H9 (cell line): ENCODE results near the gene NPC1L1. TPM values are rescaled to one million over a fixed set of nuclear protein-coding genes. Genes with fewer than 3 reads are reported as not detected.

Experiments
- DNase-seq: peaks from one replicate; pipeline ENCODE4 v3.0.0-alpha.2; 2017
- H2AFZ ChIP-seq: one replicate; pipeline ENCODE4 v1.6.1; 2013; ENCODE audit warnings: mild to moderate bottlenecking, low read length, control low read depth, moderate library complexity
- H2AK5ac ChIP-seq: 2 replicates; pipeline ENCODE4 v1.6.1; 2013; ENCODE audit warnings: low read length, control low read depth, mixed read lengths; ENCODE audit not compliant: insufficient read length
- H2BK120ac ChIP-seq: one replicate; pipeline ENCODE4 v1.6.1; 2013; ENCODE audit warnings: low read depth, mild to moderate bottlenecking, low read length, control low read depth, inconsistent platforms; ENCODE audit not compliant: poor library complexity, severe bottlenecking
- H2BK12ac ChIP-seq: 2 replicates; pipeline ENCODE4 v1.6.1; 2013; ENCODE audit warnings: low read length, control low read depth, mixed read lengths, low read depth; ENCODE audit not compliant: insufficient read length
- H2BK15ac ChIP-seq: 2 replicates; pipeline ENCODE4 v1.6.1; 2013; ENCODE audit warnings: low read depth, low read length, control low read depth
- H2BK20ac ChIP-seq: one replicate; pipeline ENCODE4 v1.6.1; 2013; ENCODE audit warnings: low read depth, mild to moderate bottlenecking, low read length, control low read depth, inconsistent platforms; ENCODE audit not compliant: poor library complexity, severe bottlenecking
- H2BK5ac ChIP-seq: 2 replicates; pipeline ENCODE4 v1.6.1; 2013; ENCODE audit warnings: low read length, control low read depth, mixed read lengths; ENCODE audit not compliant: insufficient read length
- H3K14ac ChIP-seq: 2 replicates; pipeline ENCODE4 v1.6.1; 2013; ENCODE audit warnings: low read length, control low read depth; ENCODE audit not compliant: insufficient read depth
- H3K18ac ChIP-seq: 2 replicates; pipeline ENCODE4 v1.6.1; 2013; ENCODE audit warnings: low read depth, mild to moderate bottlenecking, mixed read lengths, low read length, control low read depth; ENCODE audit not compliant: insufficient read length
- H3K23ac ChIP-seq: 2 replicates; pipeline ENCODE4 v1.6.1; 2013; ENCODE audit warnings: low read length, control low read depth, mixed read lengths, low read depth; ENCODE audit not compliant: insufficient read length
- H3K23me2 ChIP-seq: 2 replicates; pipeline ENCODE4 v1.6.1; 2013; ENCODE audit warnings: low read depth, mild to moderate bottlenecking, mixed read lengths, low read length, control low read depth; ENCODE audit not compliant: insufficient read length, poor library complexity, severe bottlenecking
- H3K27ac ChIP-seq: 2 replicates; pipeline ENCODE4 v1.5.1; 2013; ENCODE audit warnings: low read length, control low read depth, mixed read lengths, low read depth; ENCODE audit not compliant: insufficient read length
- H3K27me3 ChIP-seq: 2 replicates; pipeline ENCODE4 v1.6.1; 2013; ENCODE audit warnings: low read length, control low read depth, inconsistent platforms; ENCODE audit not compliant: insufficient read depth
- H3K4ac ChIP-seq: 2 replicates; pipeline ENCODE4 v1.6.1; 2013; ENCODE audit warnings: low read depth, mild to moderate bottlenecking, control low read depth, inconsistent platforms, low read length, moderate library complexity
- H3K4me1 ChIP-seq: 2 replicates; pipeline ENCODE4 v1.6.1; 2013; ENCODE audit warnings: low read length, control low read depth, inconsistent platforms; ENCODE audit not compliant: insufficient read depth
- H3K4me2 ChIP-seq: 2 replicates; pipeline ENCODE4 v1.6.1; 2013; ENCODE audit warnings: low read length, control low read depth, mixed read lengths; ENCODE audit not compliant: insufficient read length, insufficient read depth
- H3K56ac ChIP-seq: 2 replicates; pipeline ENCODE4 v1.6.1; 2013; ENCODE audit warnings: low read depth, mild to moderate bottlenecking, mixed read lengths, low read length, control low read depth; ENCODE audit not compliant: insufficient read length
- H3K79me1 ChIP-seq: 2 replicates; pipeline ENCODE4 v1.6.1; 2013; ENCODE audit warnings: low read depth, mild to moderate bottlenecking, moderate library complexity, low read length, control low read depth, inconsistent platforms; ENCODE audit not compliant: insufficient read depth, poor library complexity, severe bottlenecking
- H3K79me2 ChIP-seq: 2 replicates; pipeline ENCODE4 v1.6.1; 2013; ENCODE audit warnings: low read length, control low read depth, inconsistent platforms; ENCODE audit not compliant: insufficient read depth
- H3K9ac ChIP-seq: 2 replicates; pipeline ENCODE4 v1.6.1; 2013; ENCODE audit warnings: low read length, control low read depth, mixed read lengths; ENCODE audit not compliant: insufficient read length; ENCODE audit errors: extremely low read depth
- H3K9me3 ChIP-seq: one replicate; pipeline ENCODE4 v1.6.1; 2013; ENCODE audit warnings: low read depth, low read length, inconsistent platforms; ENCODE audit not compliant: control insufficient read depth
- H3T11ph ChIP-seq: one replicate; pipeline ENCODE4 v1.6.1; 2013; ENCODE audit warnings: mild to moderate bottlenecking, low read length, control low read depth, inconsistent platforms
- H4K20me1 ChIP-seq: one replicate; pipeline ENCODE4 v1.6.1; 2013; ENCODE audit not compliant: control insufficient read depth, insufficient read length, insufficient read depth
- H4K5ac ChIP-seq: 2 replicates; pipeline ENCODE4 v1.6.1; 2013; ENCODE audit warnings: low read depth, mild to moderate bottlenecking, mixed read lengths, low read length, control low read depth; ENCODE audit not compliant: insufficient read length
- H4K8ac ChIP-seq: replicated peaks from 2 replicates; pipeline ENCODE4 v1.6.1; 2013; ENCODE audit warnings: low read length, control low read depth, mixed read lengths, low read depth; ENCODE audit not compliant: insufficient read length
- H4K91ac ChIP-seq: 2 replicates; pipeline ENCODE4 v1.6.1; 2013; ENCODE audit warnings: low read depth, mild to moderate bottlenecking, moderate library complexity, mixed read lengths, low read length, control low read depth; ENCODE audit not compliant: insufficient read length
- H3K27ac Mint-ChIP-seq, 3 experiments: 2 replicates in 2 of 3; 3 replicates in 1 of 3; pipeline ENCODE4 v1.8.0; 2020 to 2021; ENCODE audit warnings: mixed read lengths in 3 of 3, mild to moderate bottlenecking in 1 of 3, moderate library complexity in 1 of 3
- H3K27me3 Mint-ChIP-seq: 2 replicates; pipeline ENCODE4 v1.8.0; 2021; ENCODE audit warnings: low read depth, mild to moderate bottlenecking, moderate library complexity, mixed read lengths
- H3K36me3 Mint-ChIP-seq, 3 experiments: 2 replicates in 2 of 3; 3 replicates in 1 of 3; pipeline ENCODE4 v1.8.0; 2020 to 2021; ENCODE audit warnings: low read depth in 3 of 3, mixed read lengths in 3 of 3; ENCODE audit not compliant: insufficient read depth in 1 of 3
- H3K4me1 Mint-ChIP-seq, 2 experiments: 2 replicates each; pipeline ENCODE4 v1.8.0; 2020; ENCODE audit warnings: mixed read lengths in 2 of 2
- H3K4me3 Mint-ChIP-seq, 2 experiments: 2 replicates in 1 of 2; 3 replicates in 1 of 2; pipeline ENCODE4 v1.8.0; 2020 to 2021; ENCODE audit warnings: mild to moderate bottlenecking in 2 of 2, mixed read lengths in 2 of 2, moderate library complexity in 1 of 2
- H3K9me3 Mint-ChIP-seq, 2 experiments: 2 replicates in 1 of 2; 3 replicates in 1 of 2; pipeline ENCODE4 v1.8.0; 2020; ENCODE audit warnings: mild to moderate bottlenecking in 2 of 2, mixed read lengths in 2 of 2, moderate library complexity in 1 of 2
- CTCF ChIP-seq: fragments of 200-600 bp; sonication (generic); conservative IDR thresholded peaks from 3 replicates; pipeline ENCODE4 v1.8.0; 2021; ENCODE audit warnings: antibody characterized with exemption, mild to moderate bottlenecking
- WGBS: extraction: QIAGEN DNeasy Blood & Tissue Kit; methylation state at CpG from one replicate; pipeline ENCODE4 v1.1.7; 2013; ENCODE audit warnings: missing lambda C conversion rate, low lambda C conversion rate, mixed read lengths; ENCODE audit not compliant: insufficient read length; ENCODE audit errors: extremely low coverage; 5-methylcytosine and 5-hydroxymethylcytosine counted together
- total RNA-seq: library from RNA; stranded (reverse); gene quantifications from 2 replicates; pipeline ENCODE4 v1.2.1, GENCODE V29; 2021

Gene NPC1L1
- total RNA-seq, 1 experiment from 2014 or later, result 0.11 TPM

DNA sequence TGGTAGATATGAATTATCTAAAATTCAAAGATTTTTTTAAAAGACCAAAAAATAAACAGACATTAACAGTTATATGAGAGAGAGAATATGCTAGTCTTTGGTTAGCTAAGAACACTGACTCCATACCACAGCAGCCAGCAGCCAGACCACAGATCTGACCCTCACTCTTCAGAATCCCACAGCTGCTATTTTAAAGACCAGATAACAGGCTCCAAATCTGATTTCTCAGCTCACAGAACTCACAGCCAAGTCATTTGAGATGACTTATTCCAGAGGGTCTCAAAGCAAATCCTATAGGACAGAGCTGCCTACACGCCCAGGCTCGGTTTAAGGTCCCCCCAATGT is 71.0 kb downstream of the NPC1L1 start:
- no peak overlapping the region for H3T11ph ChIP-seq
- H4K91ac ChIP-seq, result no peak overlapping the region
- H3K23ac ChIP-seq, result no peak overlapping the region
- peaks cover 1% of the 10 kb centered on the region; the same call in 1 of the 2 replicates for H3K79me2 ChIP-seq
- H4K5ac ChIP-seq, result no peak overlapping the region
- no peak overlapping the region for H3K4me2 ChIP-seq
- no peak overlapping the region for H3K4me3 Mint-ChIP-seq
- H3K4ac ChIP-seq, result no peak overlapping the region
- TF ChIP-seq CTCF, result no peak
- H3K4me1 ChIP-seq, result no peaks in the 10 kb centered on the region
- peaks cover 13% of the 10 kb centered on the region for H3K79me1 ChIP-seq
- no peak overlapping the region for H2AK5ac ChIP-seq
- H3K9ac ChIP-seq, result no peak overlapping the region
- H2BK15ac ChIP-seq, result no peak overlapping the region
- no peak overlapping the region for H4K8ac ChIP-seq
- H2AFZ ChIP-seq, result no peak overlapping the region
- H3K27me3 Mint-ChIP-seq, result no peaks in the 10 kb centered on the region
- H3K27ac Mint-ChIP-seq, result 0 out of 7 replicates have a peak overlapping the region, but pooled peaks of 1 of the 3 experiments have one; percentile 55
- no peak overlapping the region for H2BK5ac ChIP-seq
- H3K56ac ChIP-seq, result no peak overlapping the region
- no peak for DNase-seq
- no peaks in the 10 kb centered on the region for H3K4me1 Mint-ChIP-seq
- no peaks in the 10 kb centered on the region for H3K9me3 Mint-ChIP-seq
- no CpG with 5 or more reads among the region's 2 CpGs for WGBS
- H2BK120ac ChIP-seq, result no peak overlapping the region
- H3K9me3 ChIP-seq, result no peaks in the 10 kb centered on the region
- H2BK20ac ChIP-seq, result no peak overlapping the region
- H3K18ac ChIP-seq, result no peak overlapping the region
- H3K23me2 ChIP-seq, result no peaks in the 10 kb centered on the region
- H4K20me1 ChIP-seq, result no peaks in the 10 kb centered on the region
- H3K27ac ChIP-seq, result no peak overlapping the region
- no peaks in the 10 kb centered on the region for H3K27me3 ChIP-seq
- no peak overlapping the region for H2BK12ac ChIP-seq
- peaks cover 2 to 51% (median 36%) of the 10 kb centered on the region in 3 experiments for H3K36me3 Mint-ChIP-seq
- H3K14ac ChIP-seq, result no peak overlapping the region
